T-helper 1 cell treated with Interleukin-12 subunit alpha and Interleukin-12 subunit beta and Interleukin-4 antibody, amounts not matched to agents 30 μg/mL and 1 μg/mL, for 36 hours (primary cell): Measurements from ENCODE around the gene RAB23.
A peak's percentile ranks its signal among the peaks of the same experiment; 100 is the strongest.

Experiments used
- H3K27ac Mint-ChIP-seq: one replicate; pipeline ENCODE4 v1.8.0; 2021; ENCODE audit warnings: mild to moderate bottlenecking, mixed read lengths
- H3K27me3 Mint-ChIP-seq: one replicate; pipeline ENCODE4 v1.8.0; 2021; ENCODE audit warnings: low read depth, mixed read lengths
- H3K36me3 Mint-ChIP-seq: one replicate; pipeline ENCODE4 v1.8.0; 2021; ENCODE audit warnings: low read depth, mixed read lengths
- H3K4me1 Mint-ChIP-seq: one replicate; pipeline ENCODE4 v1.8.0; 2021; ENCODE audit warnings: low read depth, mixed read lengths
- H3K4me3 Mint-ChIP-seq: one replicate; pipeline ENCODE4 v1.8.0; 2021; ENCODE audit warnings: mild to moderate bottlenecking, moderate library complexity, mixed read lengths
- H3K9me3 Mint-ChIP-seq: one replicate; pipeline ENCODE4 v1.8.0; 2021; ENCODE audit warnings: mixed read lengths

The RAB23 gene

DNA sequence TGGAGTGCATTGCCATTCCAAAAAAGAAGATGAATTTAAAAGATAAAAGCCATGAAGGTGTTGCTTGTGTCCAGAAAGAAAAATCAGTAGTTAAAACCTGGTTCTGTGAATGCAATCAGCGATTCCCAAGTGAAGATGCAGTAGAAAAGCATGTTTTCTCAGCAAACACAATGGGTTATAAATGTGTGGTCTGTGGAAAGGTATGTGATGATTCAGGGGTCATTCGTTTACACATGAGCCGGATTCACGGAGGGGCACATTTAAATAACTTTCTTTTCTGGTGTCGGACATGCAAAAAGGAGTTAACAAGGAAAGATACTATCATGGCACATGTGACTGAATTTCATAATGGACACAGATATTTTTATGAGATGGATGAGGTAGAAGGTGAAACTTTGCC, 74.7 kb downstream of the RAB23 start:
- Mint-ChIP-seq H3K4me1 (peaks cover 19% of the 10 kb centered on the region), H3K4me3 (no peak overlapping the region), H3K9me3 (no peaks in the 10 kb centered on the region), H3K27me3 (no peaks in the 10 kb centered on the region), H3K36me3 (peaks cover 49% of the 10 kb centered on the region), H3K27ac (no peak overlapping the region)

DNA sequence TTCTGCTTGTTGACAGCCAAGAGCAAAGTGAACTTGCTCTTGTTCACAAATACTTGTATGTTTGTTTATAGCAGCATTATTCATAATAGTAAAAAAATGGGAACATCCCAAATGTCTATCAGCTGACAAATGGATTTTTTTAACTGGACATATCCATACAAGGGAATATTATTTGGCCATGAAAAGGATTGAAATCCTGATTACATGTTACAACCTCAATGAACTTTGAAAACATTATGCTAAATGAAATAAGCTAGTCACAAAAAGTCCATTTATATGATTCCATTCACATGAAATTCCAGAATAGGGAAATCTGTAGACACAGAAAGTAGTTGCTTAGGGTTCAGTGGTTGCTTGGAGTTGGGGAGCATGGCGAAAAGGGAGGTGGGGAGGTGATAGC, 78.4 kb downstream of the RAB23 start:
- H3K4me1 Mint-ChIP-seq = peaks cover 17% of the 10 kb centered on the region
- H3K27ac Mint-ChIP-seq = no peak overlapping the region
- H3K9me3 Mint-ChIP-seq = no peaks in the 10 kb centered on the region
- H3K27me3 Mint-ChIP-seq = no peaks in the 10 kb centered on the region
- H3K36me3 Mint-ChIP-seq = peaks cover 52% of the 10 kb centered on the region
- no peak overlapping the region for H3K4me3 Mint-ChIP-seq

DNA sequence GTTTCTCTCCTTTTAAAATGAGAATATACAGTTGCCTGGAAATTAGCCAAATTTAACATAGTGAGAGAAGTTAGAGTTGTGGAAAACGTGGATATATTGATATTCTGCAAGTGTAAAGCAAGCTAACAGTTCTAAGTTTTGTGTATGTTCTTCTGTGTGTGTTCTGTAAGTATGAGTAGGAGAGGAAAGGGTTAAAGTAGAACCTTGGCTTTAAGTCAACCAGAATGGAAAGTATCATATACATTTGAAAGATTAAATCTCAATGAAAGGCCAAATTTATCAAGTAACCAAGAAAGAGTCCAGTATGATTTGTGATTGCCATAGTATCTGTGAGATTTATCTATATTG, 80.0 kb downstream of the RAB23 start:
- Mint-ChIP-seq H3K36me3 (peaks cover 43% of the 10 kb centered on the region), H3K4me1 (peaks cover 8% of the 10 kb centered on the region), H3K9me3 (no peaks in the 10 kb centered on the region), H3K4me3 (no peak overlapping the region), H3K27ac (no peak overlapping the region), H3K27me3 (no peaks in the 10 kb centered on the region)

DNA sequence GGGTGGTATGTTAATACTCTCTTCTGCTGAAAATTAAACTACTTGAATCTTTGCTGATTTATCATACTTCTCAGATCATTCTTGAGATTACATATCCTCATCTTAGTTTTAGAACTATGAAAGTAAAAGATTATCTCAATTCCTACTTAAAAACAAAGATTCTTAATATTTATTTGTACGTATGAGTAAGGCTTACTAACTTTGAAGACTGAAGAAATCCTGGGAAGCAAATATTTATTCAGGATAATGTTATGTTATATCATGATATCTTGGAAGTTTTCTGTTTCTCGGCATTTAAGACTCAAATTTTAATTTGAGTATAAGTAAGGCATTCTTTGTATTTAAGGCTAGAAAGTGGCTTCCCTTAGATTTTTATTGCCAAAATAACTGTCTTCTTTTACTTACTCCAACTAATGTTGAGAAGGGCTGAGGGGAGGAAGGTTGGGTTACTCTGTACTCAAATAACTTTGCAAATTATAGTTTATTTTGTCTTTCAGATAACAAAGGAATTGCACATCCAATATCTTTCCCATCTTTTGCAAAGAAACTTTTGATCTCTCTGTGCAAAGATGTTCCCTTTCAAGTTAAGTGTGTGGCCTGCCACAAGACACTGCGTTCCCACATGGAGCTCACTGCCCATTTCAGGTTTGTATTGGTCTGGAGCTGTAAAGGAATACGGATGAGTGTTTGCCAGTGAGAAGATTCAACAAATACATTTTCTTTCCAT, 80.5 kb downstream of the RAB23 start:
- H3K27me3 Mint-ChIP-seq = no peaks in the 10 kb centered on the region
- no peak overlapping the region for H3K27ac Mint-ChIP-seq
- H3K4me3 Mint-ChIP-seq = no peak overlapping the region
- no peaks in the 10 kb centered on the region for H3K9me3 Mint-ChIP-seq
- peaks cover 10% of the 10 kb centered on the region for H3K4me1 Mint-ChIP-seq
- H3K36me3 Mint-ChIP-seq = peaks cover 47% of the 10 kb centered on the region

DNA sequence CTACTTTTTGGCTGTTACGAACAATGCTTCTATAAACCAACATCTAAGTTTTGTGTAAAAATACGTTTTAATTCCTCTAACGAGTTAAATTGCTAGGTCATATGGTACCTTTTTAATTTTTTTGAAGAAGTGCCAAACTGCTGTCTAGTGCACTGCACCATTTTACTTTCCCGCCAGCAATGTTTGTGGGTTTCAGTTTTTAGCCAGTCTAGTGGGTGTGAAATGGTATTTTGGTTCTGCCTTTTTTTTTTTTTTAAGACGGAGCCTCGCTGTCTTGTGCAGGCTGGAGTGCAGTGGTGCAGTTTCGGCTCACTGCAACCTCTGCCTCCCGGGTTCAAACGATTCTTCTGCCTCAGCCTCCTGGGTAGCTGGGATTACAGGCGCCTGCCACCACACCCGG, 84.1 kb downstream of the RAB23 start:
- H3K9me3 Mint-ChIP-seq = no peaks in the 10 kb centered on the region
- H3K27me3 Mint-ChIP-seq = no peaks in the 10 kb centered on the region
- H3K36me3 Mint-ChIP-seq = peaks cover 42% of the 10 kb centered on the region
- no peak overlapping the region for H3K4me3 Mint-ChIP-seq
- peaks cover 10% of the 10 kb centered on the region for H3K4me1 Mint-ChIP-seq
- no peak overlapping the region for H3K27ac Mint-ChIP-seq

DNA sequence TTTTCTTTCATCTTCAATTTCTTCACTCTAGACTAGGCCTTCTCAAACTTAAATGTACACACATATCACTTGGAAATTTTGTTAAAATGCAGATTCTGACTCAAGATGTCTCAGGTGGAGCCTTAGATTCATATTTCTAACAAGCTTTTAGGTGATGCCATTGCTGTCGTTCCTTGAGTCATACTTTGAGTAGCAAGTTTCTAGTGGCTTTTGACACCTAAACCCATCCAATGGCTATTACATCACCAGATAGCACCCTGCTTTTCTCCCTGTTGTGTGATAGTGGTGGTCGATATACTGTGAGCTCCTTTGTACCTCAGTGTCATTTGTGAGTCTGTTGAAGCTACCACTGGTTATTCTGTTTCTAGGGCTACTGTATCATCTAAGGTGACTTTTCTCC, 84.8 kb downstream of the RAB23 start:
- H3K4me1 Mint-ChIP-seq = peaks cover 10% of the 10 kb centered on the region
- no peaks in the 10 kb centered on the region for H3K9me3 Mint-ChIP-seq
- H3K27me3 Mint-ChIP-seq = no peaks in the 10 kb centered on the region
- H3K27ac Mint-ChIP-seq = peak overlapping the region; percentile 2
- H3K36me3 Mint-ChIP-seq = peaks cover 39% of the 10 kb centered on the region
- H3K4me3 Mint-ChIP-seq = no peak overlapping the region
